HepG2 (cell line): ENCODE data around the gene UCN2. TPM values are rescaled to one million over a fixed set of nuclear protein-coding genes. Genes with fewer than 3 reads are reported as not detected.
A peak's percentile ranks its signal among the peaks of the same experiment; 100 is the strongest.

ENCODE experiments used
- ARID2 ChIP-seq: sonication (generic); formaldehyde crosslinking; IDR thresholded peaks from 2 replicates; pipeline ENCODE4 v1.8.1; 2022; ENCODE audit warnings: mild to moderate bottlenecking, missing genetic modification reagents, borderline replicate concordance
- ATF1 ChIP-seq: IDR thresholded peaks from 2 replicates; pipeline ENCODE4 v1.6.1; 2016; ENCODE audit warnings: mild to moderate bottlenecking, control low read depth
- GFI1 ChIP-seq: sonication (generic); formaldehyde crosslinking; IDR thresholded peaks from 2 replicates; pipeline ENCODE4 v1.5.0; 2020; ENCODE audit warnings: missing genetic modification reagents, mild to moderate bottlenecking, borderline replicate concordance
- IRX3 ChIP-seq: sonication (generic); formaldehyde crosslinking; IDR thresholded peaks from 2 replicates; pipeline ENCODE4 v1.8.1; 2023; ENCODE audit warnings: mild to moderate bottlenecking, low read depth, missing genetic modification reagents, borderline replicate concordance
- KLF16 ChIP-seq, 2 experiments: sonication (generic) in 1 of 2; formaldehyde crosslinking in 1 of 2; IDR thresholded peaks; 2 replicates each; pipeline versions ENCODE4 v1.6.1 to v1.8.0; 2016 to 2023; ENCODE audit warnings: missing genetic modification reagents in 2 of 2, missing compliant biosample characterization in 1 of 2
- MAZ ChIP-seq, 2 experiments: sonication (generic) in 1 of 2; formaldehyde crosslinking in 1 of 2; IDR thresholded peaks; 2 replicates each; pipeline versions ENCODE4 v1.5.0 to v1.6.1; 2012 to 2020; ENCODE audit warnings: low read depth in 2 of 2, mild to moderate bottlenecking in 2 of 2, borderline replicate concordance in 1 of 2, improper control_type of control experiment in 1 of 2, low read length in 1 of 2, missing genetic modification reagents in 1 of 2, moderate library complexity in 1 of 2
- NR3C1 ChIP-seq: sonication (generic); formaldehyde crosslinking; IDR thresholded peaks from 2 replicates; pipeline ENCODE4 v1.4.0; 2020; ENCODE audit warnings: missing genetic modification reagents
- PCBP2 ChIP-seq: fragments of 200-400 bp; formaldehyde crosslinking; optimal IDR thresholded peaks from 2 replicates; pipeline ENCODE3; 2018; ENCODE audit warnings: low read length, low read depth; ENCODE audit not compliant: poor library complexity, severe bottlenecking
- RFXANK ChIP-seq: IDR thresholded peaks from 2 replicates; pipeline ENCODE4 v1.6.1; 2016
- SPEN ChIP-seq: sonication (generic); formaldehyde crosslinking; IDR thresholded peaks from 2 replicates; pipeline ENCODE4 v1.5.1; 2020; ENCODE audit warnings: low read depth, mild to moderate bottlenecking, missing genetic modification reagents
- ZBTB42 ChIP-seq: sonication (generic); formaldehyde crosslinking; IDR thresholded peaks from 2 replicates; pipeline ENCODE4 v1.5.0; 2020; ENCODE audit warnings: mild to moderate bottlenecking, missing genetic modification reagents
- ZNF333 ChIP-seq: sonication (generic); formaldehyde crosslinking; IDR thresholded peaks from 2 replicates; pipeline ENCODE4 v1.4.0; 2020; ENCODE audit warnings: mild to moderate bottlenecking, missing genetic modification reagents, borderline replicate concordance
- ZNF432 ChIP-seq: sonication (generic); formaldehyde crosslinking; IDR thresholded peaks from 2 replicates; pipeline ENCODE4 v1.5.0; 2020; ENCODE audit warnings: missing genetic modification reagents, mild to moderate bottlenecking, borderline replicate concordance
- ZNF550 ChIP-seq: sonication (generic); formaldehyde crosslinking; IDR thresholded peaks from 2 replicates; pipeline ENCODE4 v1.4.0; 2020; ENCODE audit warnings: mild to moderate bottlenecking, missing genetic modification reagents, borderline replicate concordance
- ZNF605 ChIP-seq: sonication (generic); formaldehyde crosslinking; IDR thresholded peaks from 2 replicates; pipeline ENCODE4 v1.8.0; 2022; ENCODE audit warnings: mild to moderate bottlenecking, missing genetic modification reagents
- ZNF816 ChIP-seq: sonication (generic); formaldehyde crosslinking; IDR thresholded peaks from 2 replicates; pipeline ENCODE4 v1.8.0; 2022; ENCODE audit warnings: missing genetic modification reagents, mild to moderate bottlenecking, borderline replicate concordance
- polyA plus RNA-seq, 8 experiments: library from polyadenylated mRNA; depleted of rRNA in 3 of 8; stranded (reverse) in 7 of 8; unstranded in 1 of 8; fragments of >200 nt; fragmentation: Illumina TruSeq in 4 of 8; extraction: Trizol in 4 of 8; gene quantifications; 2 replicates each; pipeline versions ENCODE4 v1.2.1 to v1.2.3, GENCODE V29; 2011 to 2016; ENCODE audit warnings: low read depth in 4 of 8, missing spikeins in 1 of 8, mixed read lengths in 1 of 8; ENCODE audit not compliant: insufficient read depth in 1 of 8
- total RNA-seq, 5 experiments: library from RNA; depleted of rRNA; stranded (reverse); fragments of >200 nt; fragmentation: Illumina TruSeq; extraction: Trizol; gene quantifications; 2 replicates each; pipeline ENCODE4 v1.2.3, GENCODE V29; 2016; ENCODE audit warnings: low read depth in 1 of 5
- TF ChIP-seq, protein P1 (sequence below): IDR thresholded peaks from 2 replicates; pipeline ENCODE4 v1.6.1; 2016; ENCODE audit warnings: mild to moderate bottlenecking, missing biosample characterization, missing genetic modification reagents
- TF ChIP-seq, protein P2 (sequence below): sonication (generic); formaldehyde crosslinking; IDR thresholded peaks from 2 replicates; pipeline ENCODE4 v1.4.0; 2020; ENCODE audit warnings: mild to moderate bottlenecking, missing genetic modification reagents
- TF ChIP-seq, protein P3 (sequence below): sonication (generic); formaldehyde crosslinking; IDR thresholded peaks from 2 replicates; pipeline ENCODE4 v1.5.0; 2020; ENCODE audit warnings: missing genetic modification reagents

The UCN2 gene
- total and polyA plus RNA-seq, 2 of the 13 experiments (the other 11 are each of a cell fraction or from before 2014, with no cell fraction given), result 0.07 to 1.5 TPM

DNA sequence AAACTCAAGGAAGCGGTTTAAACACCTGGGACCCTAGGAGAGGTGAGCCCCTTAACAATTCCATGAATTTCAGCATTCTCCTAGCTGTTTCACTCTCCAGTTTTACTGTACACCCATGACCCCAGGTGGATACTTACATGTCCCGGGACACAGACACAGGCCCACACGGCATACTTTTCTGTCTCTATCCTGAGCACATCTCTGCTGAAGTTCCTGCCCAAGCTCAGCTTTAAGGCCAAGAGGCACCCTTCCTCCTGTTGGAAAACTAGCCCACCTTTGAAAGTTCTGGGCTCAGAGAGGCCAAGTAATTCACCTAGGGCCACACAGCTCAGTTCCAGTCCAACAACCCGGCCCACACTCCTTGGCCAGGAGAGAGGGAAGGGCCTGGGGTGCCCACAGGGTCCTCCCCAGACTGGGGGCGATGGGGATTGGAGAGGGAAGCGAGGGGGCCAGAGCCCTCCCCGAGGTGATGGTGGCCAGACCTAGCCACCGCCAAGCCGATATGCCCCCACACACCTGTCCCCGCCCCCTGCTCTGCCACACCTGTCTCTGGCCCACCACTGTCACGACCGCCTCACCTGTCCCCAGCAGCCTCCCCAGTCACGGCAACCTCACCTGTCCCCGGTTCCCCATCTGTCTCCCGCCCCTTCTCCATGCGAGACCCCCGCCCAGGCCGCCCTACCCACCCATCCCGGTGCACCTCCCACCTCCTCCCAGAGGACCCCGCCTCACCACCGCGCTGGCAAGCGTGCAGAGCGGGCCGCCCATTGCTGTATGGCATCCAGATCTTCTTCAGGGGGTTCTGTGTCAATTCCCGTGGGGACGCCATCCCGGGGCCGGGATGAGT lies 7.4 kb downstream of the UCN2 start (continued):
- TF ChIP-seq ZNF605 (CRISPR knock-in tag) (peak; percentile 1; the same call in 1 of the 2 replicates), PCBP2 (no peak), ZBTB42 (CRISPR knock-in tag) (0 out of 2 replicates have a peak, but pooled peaks have one; percentile 52), ATF1 (no peak), ZNF550 (CRISPR knock-in tag) (0 out of 2 replicates have a peak, but pooled peaks have one; percentile 57), IRX3 (CRISPR knock-in tag) (0 out of 2 replicates have a peak, but pooled peaks have one; percentile 25), MAZ (IDR thresholded peaks at IDR 0.05; ENCODE audit: borderline replicate concordance, low read depth, low read length) (0 out of 2 replicates have a peak, but pooled peaks have one; percentile 7), MAZ (CRISPR knock-in tag; IDR thresholded peaks at IDR 0.05; ENCODE audit: low read depth) (no peak), ZNF816 (CRISPR knock-in tag) (no peak), NR3C1 (no peak), ZNF333 (CRISPR knock-in tag) (no peak; the same call in 1 of the 2 replicates), SPEN (CRISPR knock-in tag) (no peak; the same call in 1 of the 2 replicates), ZNF432 (no peak), ARID2 (CRISPR knock-in tag) (no peak), RFXANK (CRISPR knock-in tag) (no peak), KLF16 (CRISPR knock-in tag; IDR thresholded peaks at IDR 0.05) (no peak), GFI1 (CRISPR knock-in tag) (no peak)
- TF ChIP-seq, protein P1, sequence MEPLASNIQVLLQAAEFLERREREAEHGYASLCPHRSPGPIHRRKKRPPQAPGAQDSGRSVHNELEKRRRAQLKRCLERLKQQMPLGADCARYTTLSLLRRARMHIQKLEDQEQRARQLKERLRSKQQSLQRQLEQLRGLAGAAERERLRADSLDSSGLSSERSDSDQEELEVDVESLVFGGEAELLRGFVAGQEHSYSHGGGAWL (CRISPR knock-in tag), result no peak
- TF ChIP-seq, protein P2, sequence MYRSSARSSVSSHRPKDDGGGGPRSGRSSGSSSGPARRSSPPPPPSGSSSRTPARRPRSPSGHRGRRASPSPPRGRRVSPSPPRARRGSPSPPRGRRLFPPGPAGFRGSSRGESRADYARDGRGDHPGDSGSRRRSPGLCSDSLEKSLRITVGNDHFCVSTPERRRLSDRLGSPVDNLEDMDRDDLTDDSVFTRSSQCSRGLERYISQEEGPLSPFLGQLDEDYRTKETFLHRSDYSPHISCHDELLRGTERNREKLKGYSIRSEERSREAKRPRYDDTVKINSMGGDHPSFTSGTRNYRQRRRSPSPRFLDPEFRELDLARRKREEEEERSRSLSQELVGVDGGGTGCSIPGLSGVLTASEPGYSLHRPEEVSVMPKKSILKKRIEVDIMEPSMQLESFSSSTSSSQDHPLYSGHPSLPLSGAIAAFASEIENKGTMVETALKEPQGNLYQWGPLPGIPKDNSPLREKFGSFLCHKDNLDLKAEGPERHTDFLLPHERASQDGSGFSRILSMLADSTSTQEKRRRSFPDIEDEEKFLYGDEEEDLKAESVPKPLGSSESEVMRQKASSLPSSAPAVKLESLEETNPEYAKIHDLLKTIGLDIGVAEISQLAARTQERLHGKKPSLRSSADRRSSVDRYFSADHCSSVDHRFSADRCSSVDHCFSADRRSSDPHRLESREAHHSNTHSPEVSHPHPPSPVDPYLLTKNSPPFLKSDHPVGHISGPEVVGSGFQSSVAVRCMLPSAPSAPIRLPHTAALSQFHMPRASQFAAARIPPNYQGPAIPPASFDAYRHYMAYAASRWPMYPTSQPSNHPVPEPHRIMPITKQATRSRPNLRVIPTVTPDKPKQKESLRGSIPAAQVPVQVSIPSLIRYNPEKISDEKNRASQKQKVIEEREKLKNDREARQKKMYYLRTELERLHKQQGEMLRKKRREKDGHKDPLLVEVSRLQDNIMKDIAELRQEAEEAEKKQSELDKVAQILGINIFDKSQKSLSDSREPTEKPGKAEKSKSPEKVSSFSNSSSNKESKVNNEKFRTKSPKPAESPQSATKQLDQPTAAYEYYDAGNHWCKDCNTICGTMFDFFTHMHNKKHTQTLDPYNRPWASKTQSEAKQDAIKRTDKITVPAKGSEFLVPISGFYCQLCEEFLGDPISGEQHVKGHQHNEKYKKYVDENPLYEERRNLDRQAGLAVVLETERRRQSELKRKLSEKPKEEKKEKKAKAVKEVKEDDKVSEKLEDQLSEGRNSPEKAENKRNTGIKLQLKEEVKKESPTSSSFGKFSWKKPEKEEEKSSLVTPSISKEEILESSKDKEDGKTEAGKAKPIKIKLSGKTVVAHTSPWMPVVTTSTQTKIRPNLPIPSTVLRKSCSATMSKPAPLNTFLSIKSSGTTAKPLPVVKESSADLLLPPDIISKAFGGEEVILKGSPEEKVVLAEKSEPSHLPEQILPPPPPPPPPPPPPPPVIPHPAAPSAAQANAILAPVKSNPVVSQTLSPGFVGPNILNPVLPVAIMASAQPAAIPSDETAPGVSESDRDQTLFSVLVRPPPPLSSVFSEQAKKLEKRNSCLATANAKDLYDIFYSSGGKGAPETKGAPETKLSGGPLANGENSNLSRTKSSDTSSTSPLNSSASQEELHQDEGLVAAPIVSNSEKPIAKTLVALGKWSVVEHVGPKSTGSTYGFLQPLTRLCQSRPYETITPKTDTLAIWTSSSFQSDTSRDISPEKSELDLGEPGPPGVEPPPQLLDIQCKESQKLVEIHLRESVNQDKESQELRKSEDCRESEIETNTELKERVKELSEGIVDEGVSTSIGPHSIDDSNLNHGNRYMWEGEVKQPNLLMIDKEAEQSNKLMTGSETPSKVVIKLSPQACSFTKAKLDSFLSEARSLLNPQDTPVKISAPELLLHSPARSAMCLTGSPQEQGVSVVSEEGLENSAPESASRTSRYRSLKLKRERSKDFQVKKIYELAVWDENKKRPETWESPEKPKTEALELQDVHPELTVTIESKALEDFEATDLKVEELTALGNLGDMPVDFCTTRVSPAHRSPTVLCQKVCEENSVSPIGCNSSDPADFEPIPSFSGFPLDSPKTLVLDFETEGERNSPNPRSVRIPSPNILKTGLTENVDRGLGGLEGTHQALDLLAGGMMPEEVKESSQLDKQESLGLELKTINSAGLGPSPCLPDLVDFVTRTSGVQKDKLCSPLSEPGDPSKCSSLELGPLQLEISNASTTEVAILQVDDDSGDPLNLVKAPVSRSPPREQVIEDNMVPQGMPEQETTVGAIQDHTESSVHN (CRISPR knock-in tag), result no peak
- TF ChIP-seq, protein P3, sequence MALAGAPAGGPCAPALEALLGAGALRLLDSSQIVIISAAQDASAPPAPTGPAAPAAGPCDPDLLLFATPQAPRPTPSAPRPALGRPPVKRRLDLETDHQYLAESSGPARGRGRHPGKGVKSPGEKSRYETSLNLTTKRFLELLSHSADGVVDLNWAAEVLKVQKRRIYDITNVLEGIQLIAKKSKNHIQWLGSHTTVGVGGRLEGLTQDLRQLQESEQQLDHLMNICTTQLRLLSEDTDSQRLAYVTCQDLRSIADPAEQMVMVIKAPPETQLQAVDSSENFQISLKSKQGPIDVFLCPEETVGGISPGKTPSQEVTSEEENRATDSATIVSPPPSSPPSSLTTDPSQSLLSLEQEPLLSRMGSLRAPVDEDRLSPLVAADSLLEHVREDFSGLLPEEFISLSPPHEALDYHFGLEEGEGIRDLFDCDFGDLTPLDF (CRISPR knock-in tag), result no peak
